GM23338 (cell line): ENCODE results near the gene EIF3F. TPM values are rescaled to one million over a fixed set of nuclear protein-coding genes. Genes with fewer than 3 reads are reported as not detected.
"Not testable (repeated sequence)": the region's sequence is repeated elsewhere in the genome, so short reads cannot be mapped to it uniquely, and the experiment has no call there.

ENCODE experiments used
- ATAC-seq: fragments of 200-7000 bp; cut with Tn5 transposase; 3 replicates; pipeline ENCODE4 v1.9.1; 2020
- DNase-seq: peaks from one replicate; pipeline ENCODE4 v3.0.0-alpha.2; 2015; ENCODE audit warnings: low spot score
- H2AFZ ChIP-seq: fragments of 200-600 bp; sonication (generic); 2 replicates; pipeline ENCODE4 v1.8.0; 2016; ENCODE audit warnings: antibody characterized with exemption, mild to moderate bottlenecking, moderate library complexity
- H3F3A ChIP-seq: fragments of 200-600 bp; sonication (generic); replicated peaks from 2 replicates; pipeline ENCODE4 v1.8.0; 2017; ENCODE audit warnings: antibody characterized with exemption, mixed run types, low read depth
- H3K27ac ChIP-seq: fragments of 200-600 bp; sonication (generic); 2 replicates; pipeline ENCODE4 v1.6.1; 2016; ENCODE audit warnings: low read depth
- H3K27me3 ChIP-seq: fragments of 200-600 bp; sonication (generic); 2 replicates; pipeline ENCODE4 v1.8.0; 2016; ENCODE audit warnings: mild to moderate bottlenecking, mixed run types, moderate library complexity; ENCODE audit not compliant: insufficient read depth
- H3K36me3 ChIP-seq: fragments of 200-600 bp; sonication (generic); 2 replicates; pipeline ENCODE4 v1.8.0; 2016; ENCODE audit warnings: mild to moderate bottlenecking; ENCODE audit not compliant: insufficient read depth
- H3K4me1 ChIP-seq: fragments of 200-600 bp; sonication (generic); 2 replicates; pipeline ENCODE4 v1.8.0; 2016; ENCODE audit warnings: mild to moderate bottlenecking, moderate library complexity; ENCODE audit not compliant: insufficient read depth
- H3K4me2 ChIP-seq: fragments of 200-600 bp; sonication (generic); 2 replicates; pipeline ENCODE4 v1.7.1; 2017; ENCODE audit warnings: mixed run types
- H3K4me3 ChIP-seq: fragments of 200-600 bp; sonication (generic); 2 replicates; pipeline ENCODE4 v1.6.1; 2016; ENCODE audit warnings: mixed run types
- H3K79me2 ChIP-seq: fragments of 200-600 bp; sonication (generic); replicated peaks from 2 replicates; pipeline ENCODE4 v1.8.0; 2017; ENCODE audit warnings: mild to moderate bottlenecking; ENCODE audit not compliant: insufficient read depth
- H3K9me2 ChIP-seq: fragments of 200-600 bp; sonication (generic); 2 replicates; pipeline ENCODE4 v1.8.0; 2017; ENCODE audit not compliant: insufficient read depth
- H4K20me1 ChIP-seq: fragments of 200-600 bp; sonication (generic); replicated peaks from 2 replicates; pipeline ENCODE4 v1.8.0; 2017; ENCODE audit warnings: mild to moderate bottlenecking; ENCODE audit not compliant: insufficient read depth
- H3K27ac Mint-ChIP-seq: 2 replicates; pipeline ENCODE4 v1.8.0; 2020; ENCODE audit warnings: inconsistent platforms, mild to moderate bottlenecking, moderate library complexity, mixed read lengths
- H3K27me3 Mint-ChIP-seq: 3 replicates; pipeline ENCODE4 v1.8.0; 2022; ENCODE audit warnings: low read depth, mild to moderate bottlenecking, moderate library complexity, mixed read lengths, inconsistent platforms; ENCODE audit not compliant: insufficient read depth, poor library complexity
- H3K36me3 Mint-ChIP-seq: 3 replicates; pipeline ENCODE4 v1.8.0; 2021; ENCODE audit warnings: low read depth, mild to moderate bottlenecking, inconsistent platforms, moderate library complexity, mixed read lengths
- H3K4me1 Mint-ChIP-seq: 3 replicates; pipeline ENCODE4 v1.8.0; 2020; ENCODE audit warnings: mild to moderate bottlenecking, inconsistent platforms, mixed read lengths
- H3K4me3 Mint-ChIP-seq: 3 replicates; pipeline ENCODE4 v1.8.0; 2021; ENCODE audit warnings: moderate library complexity, mild to moderate bottlenecking, inconsistent platforms, mixed read lengths
- H3K9me3 Mint-ChIP-seq: 3 replicates; pipeline ENCODE4 v1.8.0; 2020; ENCODE audit warnings: moderate library complexity, mild to moderate bottlenecking, inconsistent platforms, mixed read lengths
- CTCF ChIP-seq, 2 experiments: fragments of 200-600 bp in 1 of 2; sonication (generic) in 1 of 2; conservative IDR thresholded peaks; 2 replicates each; pipeline versions ENCODE4 v1.5.1 to v1.6.1; 2016 to 2017; ENCODE audit warnings: antibody characterized with exemption in 2 of 2, low read depth in 2 of 2, mild to moderate bottlenecking in 2 of 2, moderate library complexity in 1 of 2
- EZH2phosphoT487 ChIP-seq: fragments of 200-600 bp; sonication (generic); IDR thresholded peaks from one replicate; pipeline ENCODE4 v1.8.1; 2018; ENCODE audit warnings: antibody characterized with exemption; ENCODE audit not compliant: unreplicated experiment
- POLR2AphosphoS5 ChIP-seq: IDR thresholded peaks from 2 replicates; pipeline ENCODE4 v1.6.1; 2016; ENCODE audit warnings: antibody characterized with exemption, low read depth
- ZNF462 ChIP-seq: fragments of 250-450 bp; sonication (Bioruptor Pico); IDR thresholded peaks from 2 replicates; pipeline ENCODE4 v1.5.0; 2020; ENCODE audit warnings: mild to moderate bottlenecking, moderate library complexity
- polyA plus RNA-seq: library from polyadenylated mRNA; unstranded; fragments of >200 nt; fragmentation: Nextera tagmentation; extraction: Ambion mirVana; gene quantifications from 2 replicates; pipeline ENCODE4 v1.2.1, GENCODE V29; 2016
- total RNA-seq: library from RNA; depleted of rRNA; stranded (reverse); fragments of >200 nt; shearing (Covaris generic); gene quantifications from 2 replicates; pipeline ENCODE4 v1.2.3, GENCODE V29; 2014

The EIF3F gene
- total and polyA plus RNA-seq, 2 experiments from 2014 or later = 237 to 555 TPM

- TF ChIP-seq ZNF462 (CRISPR knock-in tag) (no peak), EZH2phosphoT487 (no peak), POLR2AphosphoS5 (no peak), CTCF (conservative IDR thresholded peaks at IDR 0.05; ENCODE audit: low read depth in 2 of 2) (no peak)
These were observed 3.1 kb upstream of the EIF3F start (continued) for GRCh38 chr11:7983832-7984590.

- not testable (repeated sequence) for DNase-seq, H3K9me3 Mint-ChIP-seq, H3K4me1 ChIP-seq, H3K27me3 Mint-ChIP-seq, H4K20me1 ChIP-seq, H3K27me3 ChIP-seq, H2AFZ ChIP-seq, H3K9me2 ChIP-seq
- Histone ChIP-seq H3K36me3 (peaks cover 26% of the 10 kb centered on the region), H3K4me2 (peak overlapping the region; percentile 94), H3K79me2 (peaks cover 46% of the 10 kb centered on the region), H3K4me3 (peak overlapping the region; percentile 91), H3F3A (peaks cover 11% of the 10 kb centered on the region), H3K27ac (0 out of 2 replicates have a peak overlapping the region, but pooled peaks have one; percentile 76)
- peaks cover 36% of the 10 kb centered on the region for H3K36me3 Mint-ChIP-seq
- H3K27ac Mint-ChIP-seq = peak overlapping the region; percentile 91
- peaks cover 15% of the 10 kb centered on the region for H3K4me1 Mint-ChIP-seq
- ATAC-seq = peak; percentile 54
- H3K4me3 Mint-ChIP-seq = peak overlapping the region; percentile 95
These were observed 385 bp downstream of the EIF3F start for GRCh38 chr11:7987560-7987883.
